MCF 10A (cell line): ENCODE data around the gene C19orf25. TPM values are rescaled to one million over a fixed set of nuclear protein-coding genes. Genes with fewer than 3 reads are reported as not detected.
A peak's percentile ranks its signal among the peaks of the same experiment; 100 is the strongest.

Experiments
- BruUV-seq: library from RNA; stranded (reverse); fragments of 400-500 nt; replicated peaks from 2 replicates; lab custom pipeline; 2021; lab: Mats Ljungman, UMichigan
- CTCF ChIA-PET: fragments of 300-600 bp; sonication (Branson Sonifier 250); formaldehyde crosslinking; extraction: SDS; loops from one replicate; lab custom pipeline; 2021; ENCODE audit warnings: antibody characterized with exemption, inconsistent platforms; lab: Yijun Ruan, JAX
- POLR2A ChIA-PET: fragments of 300-600, 350-650 bp; sonication (Branson Sonifier 250); formaldehyde crosslinking; extraction: SDS; loops from one replicate; lab custom pipeline; 2020; ENCODE audit warnings: antibody characterized with exemption, inconsistent platforms; lab: Yijun Ruan, JAX
- DNase-seq: peaks from one replicate; pipeline ENCODE4 v3.0.0-alpha.2; 2018; ENCODE audit not compliant: unreplicated experiment
- H3K27ac Mint-ChIP-seq: one replicate; pipeline ENCODE4 v1.8.0; 2022; ENCODE audit warnings: mild to moderate bottlenecking, low read depth, mixed read lengths; ENCODE audit not compliant: unreplicated experiment
- H3K27me3 Mint-ChIP-seq: one replicate; pipeline ENCODE4 v1.8.0; 2022; ENCODE audit warnings: mixed read lengths; ENCODE audit not compliant: insufficient read depth, unreplicated experiment
- H3K36me3 Mint-ChIP-seq: one replicate; pipeline ENCODE4 v1.8.0; 2022; ENCODE audit warnings: mild to moderate bottlenecking, moderate library complexity, mixed read lengths; ENCODE audit not compliant: insufficient read depth, unreplicated experiment
- H3K4me1 Mint-ChIP-seq: one replicate; pipeline ENCODE4 v1.8.0; 2022; ENCODE audit warnings: mixed read lengths; ENCODE audit not compliant: insufficient read depth, unreplicated experiment
- H3K4me3 Mint-ChIP-seq: one replicate; pipeline ENCODE4 v1.8.0; 2022; ENCODE audit warnings: mild to moderate bottlenecking, moderate library complexity, mixed read lengths; ENCODE audit not compliant: unreplicated experiment
- H3K9me3 Mint-ChIP-seq: one replicate; pipeline ENCODE4 v1.8.0; 2022; ENCODE audit warnings: mixed read lengths; ENCODE audit not compliant: unreplicated experiment
- intact Hi-C: fragments of 100-400 bp; cut with micrococcal nuclease; formaldehyde crosslinking; loops from 2 replicates; pipeline ENCODE4 v1.14.1; 2022
- total RNA-seq: library from RNA; stranded (reverse); gene quantifications from 2 replicates; pipeline ENCODE4 v1.2.3, GENCODE V29; 2022
- TF ChIP-seq, protein P1 (sequence below): fragments of 200-600 bp; IDR thresholded peaks from one replicate; pipeline ENCODE4 v1.8.0; 2022; ENCODE audit warnings: antibody characterized with exemption, mild to moderate bottlenecking; ENCODE audit not compliant: unreplicated experiment

C19orf25 gene
- total RNA-seq, 1 experiment from 2014 or later = 40.5 TPM

DNA sequence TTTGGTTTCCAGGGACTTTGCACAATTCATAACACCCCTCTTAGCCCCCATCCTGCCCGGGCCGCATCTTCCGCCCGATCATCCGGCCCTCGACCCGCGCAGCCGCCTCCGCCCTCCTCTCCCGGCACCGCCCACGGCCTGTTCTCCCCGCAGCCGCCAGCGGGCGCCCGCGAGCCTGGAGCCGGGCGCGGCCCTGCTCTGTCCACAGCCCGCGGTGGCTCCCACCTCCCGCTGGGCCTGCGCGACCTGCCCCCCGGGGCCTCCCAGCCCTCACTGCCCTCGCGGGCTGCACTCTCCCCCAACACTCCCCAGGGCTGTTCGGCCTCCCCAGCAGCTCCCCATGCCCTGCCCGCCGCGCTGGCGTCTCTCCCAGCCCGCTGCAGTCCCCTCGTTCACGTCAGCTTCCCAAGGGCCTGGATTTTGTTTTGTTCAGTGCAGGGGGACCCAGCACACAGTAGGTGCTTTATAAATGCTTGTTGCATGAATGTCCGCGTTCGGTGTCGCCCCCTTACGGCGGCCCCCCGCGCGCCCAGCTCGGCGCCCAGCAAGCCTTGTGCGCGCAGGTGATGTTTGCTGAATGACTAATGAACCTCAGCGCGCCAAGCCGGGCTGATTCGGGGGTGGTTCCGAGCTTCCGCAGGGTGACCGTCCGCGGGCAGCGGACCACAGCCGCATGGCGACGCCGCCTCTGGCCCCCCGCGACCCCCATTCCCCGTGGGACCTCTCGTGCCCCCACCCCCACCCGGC, 33.7 kb downstream of the C19orf25 start:
- no TSS peak for BruUV-seq
- TF ChIP-seq, protein P1, sequence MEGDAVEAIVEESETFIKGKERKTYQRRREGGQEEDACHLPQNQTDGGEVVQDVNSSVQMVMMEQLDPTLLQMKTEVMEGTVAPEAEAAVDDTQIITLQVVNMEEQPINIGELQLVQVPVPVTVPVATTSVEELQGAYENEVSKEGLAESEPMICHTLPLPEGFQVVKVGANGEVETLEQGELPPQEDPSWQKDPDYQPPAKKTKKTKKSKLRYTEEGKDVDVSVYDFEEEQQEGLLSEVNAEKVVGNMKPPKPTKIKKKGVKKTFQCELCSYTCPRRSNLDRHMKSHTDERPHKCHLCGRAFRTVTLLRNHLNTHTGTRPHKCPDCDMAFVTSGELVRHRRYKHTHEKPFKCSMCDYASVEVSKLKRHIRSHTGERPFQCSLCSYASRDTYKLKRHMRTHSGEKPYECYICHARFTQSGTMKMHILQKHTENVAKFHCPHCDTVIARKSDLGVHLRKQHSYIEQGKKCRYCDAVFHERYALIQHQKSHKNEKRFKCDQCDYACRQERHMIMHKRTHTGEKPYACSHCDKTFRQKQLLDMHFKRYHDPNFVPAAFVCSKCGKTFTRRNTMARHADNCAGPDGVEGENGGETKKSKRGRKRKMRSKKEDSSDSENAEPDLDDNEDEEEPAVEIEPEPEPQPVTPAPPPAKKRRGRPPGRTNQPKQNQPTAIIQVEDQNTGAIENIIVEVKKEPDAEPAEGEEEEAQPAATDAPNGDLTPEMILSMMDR = peak; percentile 92
- Mint-ChIP-seq H3K4me1 (peaks cover 6% of the 10 kb centered on the region), H3K9me3 (no peaks in the 10 kb centered on the region), H3K36me3 (peaks cover 39% of the 10 kb centered on the region), H3K27ac (no peak overlapping the region), H3K4me3 (peak overlapping the region; percentile 63), H3K27me3 (peaks cover 31% of the 10 kb centered on the region)
- DNase-seq = peak; percentile 63
- intact Hi-C loops = no loop called here
- ChIA-PET CTCF (interaction anchor here (0.5 to 1.6 kb wide), 14 partner anchors 8 to 301 kb away, joined by 3 to 6 read pairs (median 4); no protein-coding TSS in a partner anchor), POLR2A (no interaction called here)

DNA sequence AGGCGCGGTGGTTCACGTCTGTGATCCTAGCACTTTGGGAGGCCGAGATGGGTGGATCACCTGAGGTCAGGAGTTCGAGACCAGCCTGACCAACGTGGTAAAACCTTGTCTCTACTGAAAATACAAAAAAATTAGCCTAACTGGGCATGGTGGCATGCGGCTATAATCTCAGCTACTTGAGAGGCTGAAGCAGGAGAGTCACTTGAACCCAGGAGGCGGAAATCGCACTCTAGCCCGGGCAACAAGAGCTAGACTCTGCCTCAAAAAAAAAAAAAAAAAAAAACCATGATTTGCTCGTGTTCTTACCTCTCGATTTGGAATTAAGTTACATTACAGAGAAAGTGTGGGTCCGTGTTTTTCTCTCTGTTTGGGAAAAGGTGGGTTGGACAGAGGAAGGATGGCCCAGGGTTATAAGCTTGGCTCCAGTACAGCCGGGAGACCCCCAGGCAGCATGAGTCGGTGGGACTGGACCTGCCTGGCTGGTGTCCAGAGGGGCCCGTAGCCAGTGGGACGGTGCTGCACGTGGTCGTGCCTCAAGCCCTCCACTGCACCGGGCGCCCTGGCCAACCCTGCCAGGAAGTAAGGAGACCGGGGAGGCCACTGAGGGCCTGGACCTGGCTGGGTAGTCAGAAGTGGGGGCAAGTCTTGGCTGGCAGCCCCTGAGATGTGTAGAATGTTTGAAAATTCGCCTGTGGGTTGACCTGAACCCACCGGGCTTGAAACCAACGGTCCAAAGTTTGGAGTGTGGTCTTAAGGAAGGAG, 37.2 kb downstream of the C19orf25 start:
- Mint-ChIP-seq H3K36me3 (peaks cover 62% of the 10 kb centered on the region), H3K4me3 (peak overlapping the region; percentile 98), H3K4me1 (peaks cover 6% of the 10 kb centered on the region), H3K27ac (peak overlapping the region; percentile 100), H3K27me3 (peaks cover 2% of the 10 kb centered on the region), H3K9me3 (no peaks in the 10 kb centered on the region)
- ChIA-PET CTCF (no interaction called here), POLR2A (interaction anchor here (0.6 kb wide), 2 partner anchors 12 to 490 kb away, joined by 3 to 5 read pairs; no protein-coding TSS in a partner anchor)
- intact Hi-C loops = no loop called here
- no TSS peak for BruUV-seq
- TF ChIP-seq, protein P1 = no peak
- DNase-seq = no peak

DNA sequence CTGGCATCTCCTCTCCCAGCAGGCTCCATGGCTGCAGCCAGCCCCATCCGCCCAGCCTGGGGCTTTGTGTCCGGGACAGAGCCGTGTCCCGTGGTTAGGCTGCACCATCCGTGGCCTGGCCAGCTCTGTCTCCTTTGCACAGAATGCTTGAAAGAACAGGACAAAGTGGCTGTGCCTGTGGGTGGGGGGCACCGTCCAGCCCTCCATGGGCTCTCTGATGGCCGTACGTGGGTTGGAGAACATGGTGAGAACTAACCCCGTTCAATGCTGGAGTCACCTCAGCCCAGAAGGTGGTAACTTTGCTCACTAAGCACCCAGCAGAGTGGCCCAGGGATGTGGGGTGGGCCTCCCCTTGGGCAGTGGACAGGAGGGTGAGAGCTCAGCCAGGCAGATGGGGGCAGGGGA, 38.0 kb downstream of the C19orf25 start:
- BruUV-seq = no TSS peak
- TF ChIP-seq, protein P1 = no peak
- no peaks in the 10 kb centered on the region for H3K27me3 Mint-ChIP-seq
- H3K4me1 Mint-ChIP-seq = peaks cover 6% of the 10 kb centered on the region
- intact Hi-C loops = no loop called here
- no peak for DNase-seq
- H3K36me3 Mint-ChIP-seq = peaks cover 70% of the 10 kb centered on the region
- H3K4me3 Mint-ChIP-seq = peak overlapping the region; percentile 98
- CTCF ChIA-PET = interaction anchor here (0.6 kb wide), 1 partner anchor 66 kb away, joined by 3 read pairs; no protein-coding TSS in a partner anchor
- no peaks in the 10 kb centered on the region for H3K9me3 Mint-ChIP-seq
- POLR2A ChIA-PET = interaction anchor here (0.6 to 1.5 kb wide), 4 partner anchors 67 to 172 kb away, joined by 3 to 5 read pairs (median 3); partner anchors contain the start of genes CIRBP and FAM174C
- peak overlapping the region; percentile 100 for H3K27ac Mint-ChIP-seq

- CTCF ChIA-PET = interaction anchor here (0.6 to 0.7 kb wide), 2 partner anchors 8 to 66 kb away, joined by 3 read pairs; no protein-coding TSS in a partner anchor
- Mint-ChIP-seq H3K9me3 (no peaks in the 10 kb centered on the region), H3K27ac (peak overlapping the region; percentile 100)
Observed at GRCh38 chr19:1440418-1440801, 38.6 kb downstream of the C19orf25 start.

More at GRCh38 chr19:1440418-1440801, 38.6 kb downstream of the C19orf25 start:
- DNase-seq = no peak
- Mint-ChIP-seq H3K27me3 (no peaks in the 10 kb centered on the region), H3K4me3 (peak overlapping the region; percentile 98), H3K36me3 (peaks cover 76% of the 10 kb centered on the region), H3K4me1 (peaks cover 6% of the 10 kb centered on the region)
- TF ChIP-seq, protein P1 = no peak
- no TSS peak for BruUV-seq
- POLR2A ChIA-PET = interaction anchor here (1.1 to 1.5 kb wide), 4 partner anchors 26 to 171 kb away, joined by 3 to 5 read pairs (median 4); partner anchors contain the start of genes CIRBP and FAM174C
- intact Hi-C loops = no loop called here
